Middle frontal gyrus (tissue), 1 donor: ENCODE measurements around the gene MYO3A.

ENCODE experiments used
- DNase-seq: peaks from one replicate; pipeline ENCODE4 v3.0.0-alpha.2; 2015; ENCODE audit warnings: low spot score; ENCODE audit errors: extremely low spot score

MYO3A gene, protein sequence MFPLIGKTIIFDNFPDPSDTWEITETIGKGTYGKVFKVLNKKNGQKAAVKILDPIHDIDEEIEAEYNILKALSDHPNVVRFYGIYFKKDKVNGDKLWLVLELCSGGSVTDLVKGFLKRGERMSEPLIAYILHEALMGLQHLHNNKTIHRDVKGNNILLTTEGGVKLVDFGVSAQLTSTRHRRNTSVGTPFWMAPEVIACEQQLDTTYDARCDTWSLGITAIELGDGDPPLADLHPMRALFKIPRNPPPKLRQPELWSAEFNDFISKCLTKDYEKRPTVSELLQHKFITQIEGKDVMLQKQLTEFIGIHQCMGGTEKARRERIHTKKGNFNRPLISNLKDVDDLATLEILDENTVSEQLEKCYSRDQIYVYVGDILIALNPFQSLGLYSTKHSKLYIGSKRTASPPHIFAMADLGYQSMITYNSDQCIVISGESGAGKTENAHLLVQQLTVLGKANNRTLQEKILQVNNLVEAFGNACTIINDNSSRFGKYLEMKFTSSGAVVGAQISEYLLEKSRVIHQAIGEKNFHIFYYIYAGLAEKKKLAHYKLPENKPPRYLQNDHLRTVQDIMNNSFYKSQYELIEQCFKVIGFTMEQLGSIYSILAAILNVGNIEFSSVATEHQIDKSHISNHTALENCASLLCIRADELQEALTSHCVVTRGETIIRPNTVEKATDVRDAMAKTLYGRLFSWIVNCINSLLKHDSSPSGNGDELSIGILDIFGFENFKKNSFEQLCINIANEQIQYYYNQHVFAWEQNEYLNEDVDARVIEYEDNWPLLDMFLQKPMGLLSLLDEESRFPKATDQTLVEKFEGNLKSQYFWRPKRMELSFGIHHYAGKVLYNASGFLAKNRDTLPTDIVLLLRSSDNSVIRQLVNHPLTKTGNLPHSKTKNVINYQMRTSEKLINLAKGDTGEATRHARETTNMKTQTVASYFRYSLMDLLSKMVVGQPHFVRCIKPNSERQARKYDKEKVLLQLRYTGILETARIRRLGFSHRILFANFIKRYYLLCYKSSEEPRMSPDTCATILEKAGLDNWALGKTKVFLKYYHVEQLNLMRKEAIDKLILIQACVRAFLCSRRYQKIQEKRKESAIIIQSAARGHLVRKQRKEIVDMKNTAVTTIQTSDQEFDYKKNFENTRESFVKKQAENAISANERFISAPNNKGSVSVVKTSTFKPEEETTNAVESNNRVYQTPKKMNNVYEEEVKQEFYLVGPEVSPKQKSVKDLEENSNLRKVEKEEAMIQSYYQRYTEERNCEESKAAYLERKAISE (N-terminal part only)

DNA sequence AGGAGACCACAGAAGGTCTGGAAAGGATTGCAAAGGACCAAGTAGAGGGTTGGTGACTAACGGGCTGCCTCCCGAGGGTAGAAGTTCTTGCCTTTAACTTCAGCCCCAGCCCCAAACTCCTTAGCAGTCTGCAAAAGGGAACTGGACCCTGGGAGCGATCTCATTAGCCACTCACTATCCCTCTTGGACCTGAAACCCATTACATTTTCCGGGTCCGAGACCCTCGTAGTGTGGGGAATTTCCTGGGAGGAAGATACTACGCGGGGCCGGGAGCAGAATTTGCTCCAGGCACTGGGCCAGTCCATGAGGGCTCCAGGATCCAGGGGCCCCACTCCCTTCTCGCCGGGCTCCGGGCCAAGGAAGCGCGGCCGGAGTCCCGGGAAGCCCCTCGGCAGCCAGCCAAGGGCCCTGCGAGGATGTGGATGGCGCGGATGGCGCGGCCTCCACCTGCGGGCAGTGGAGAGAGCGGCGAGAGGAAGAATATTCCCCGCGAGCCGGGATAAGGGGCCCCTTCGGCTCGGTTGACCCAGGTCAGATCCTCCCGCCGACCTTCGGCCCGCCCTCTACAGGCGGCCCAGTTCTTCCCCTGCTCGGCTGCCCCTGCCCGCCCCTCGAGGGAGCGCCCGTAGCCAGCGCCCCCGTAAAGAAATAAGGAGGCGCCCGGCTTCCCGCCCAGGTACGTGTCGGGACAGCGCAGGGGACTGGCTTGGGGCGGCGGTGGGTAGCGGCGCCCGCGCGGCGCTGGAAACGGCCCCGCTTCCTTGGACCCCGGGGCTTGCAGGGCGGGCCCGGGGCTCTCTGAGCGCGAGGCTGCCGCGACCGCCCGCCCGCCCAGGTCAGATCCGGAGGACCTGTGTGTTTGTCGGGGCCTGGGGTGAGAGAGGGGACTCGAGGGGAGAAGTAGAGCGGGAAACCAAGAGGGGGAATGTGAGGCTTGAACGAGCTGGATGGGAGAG is at the start of gene MYO3A:
TSS of gene MYO3A (plus strand) at position 577 of the 956 bp plus-strand sequence. CDS start 17,882 bp downstream, outside the sequence.
- no peak for DNase-seq

DNA sequence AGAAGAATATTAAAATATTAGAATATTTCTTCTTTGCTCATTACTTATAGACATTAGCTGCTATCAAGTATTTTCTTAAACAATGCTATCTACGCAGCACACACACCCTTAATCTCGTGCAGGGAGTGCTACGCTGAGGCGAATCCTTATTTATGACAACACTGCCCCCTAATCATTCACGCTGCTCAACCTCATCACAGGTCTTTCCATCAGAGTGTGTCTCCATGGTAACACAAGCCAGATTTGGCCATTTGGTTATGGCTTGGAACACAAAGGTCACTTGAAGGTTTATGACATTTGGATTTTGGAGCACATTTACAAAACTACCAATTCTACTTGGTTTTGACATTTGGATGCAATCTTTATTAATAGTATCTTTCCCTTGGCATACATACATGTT is 45.4 kb upstream of the MYO3A start:
- no peak for DNase-seq

DNA sequence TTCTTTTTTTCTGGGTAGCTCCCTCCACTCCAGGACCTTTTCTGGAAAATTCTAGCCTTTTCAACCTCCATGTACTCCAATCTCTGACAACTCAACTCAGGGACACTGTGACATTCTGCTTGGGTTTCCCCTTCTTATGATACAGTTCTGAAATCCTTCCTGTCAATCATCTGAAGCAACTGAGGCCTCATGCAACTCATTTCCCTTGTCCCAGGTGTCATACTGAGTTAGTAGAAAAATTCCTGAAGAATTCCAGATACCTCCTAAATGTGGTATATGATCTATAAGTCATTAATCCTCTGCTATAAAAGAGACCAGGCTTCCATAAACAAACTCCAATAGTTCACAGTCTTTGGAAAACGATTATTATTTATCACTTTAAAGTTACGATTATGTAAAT is 43.0 kb upstream of the MYO3A start:
- no peak for DNase-seq

DNA sequence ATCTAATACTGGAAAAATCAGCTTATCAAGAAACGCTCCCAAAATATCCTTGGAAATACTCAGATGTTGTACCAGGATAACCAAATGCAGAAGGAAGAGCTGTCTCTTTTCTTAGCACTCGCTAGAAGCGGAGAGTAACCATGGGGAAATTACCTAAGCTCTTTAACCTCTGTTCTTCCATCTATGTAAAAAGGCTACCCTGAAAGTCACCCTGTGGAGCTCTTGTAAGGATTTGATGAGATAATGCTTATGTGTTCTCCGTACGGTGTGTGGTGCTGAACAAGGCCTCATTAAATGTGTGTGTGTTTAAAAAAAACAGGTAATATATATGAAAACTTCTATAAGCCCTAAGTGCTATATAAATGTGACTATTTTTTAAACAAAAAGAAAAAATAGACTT is 38.2 kb upstream of the MYO3A start:
- no peak for DNase-seq

DNA sequence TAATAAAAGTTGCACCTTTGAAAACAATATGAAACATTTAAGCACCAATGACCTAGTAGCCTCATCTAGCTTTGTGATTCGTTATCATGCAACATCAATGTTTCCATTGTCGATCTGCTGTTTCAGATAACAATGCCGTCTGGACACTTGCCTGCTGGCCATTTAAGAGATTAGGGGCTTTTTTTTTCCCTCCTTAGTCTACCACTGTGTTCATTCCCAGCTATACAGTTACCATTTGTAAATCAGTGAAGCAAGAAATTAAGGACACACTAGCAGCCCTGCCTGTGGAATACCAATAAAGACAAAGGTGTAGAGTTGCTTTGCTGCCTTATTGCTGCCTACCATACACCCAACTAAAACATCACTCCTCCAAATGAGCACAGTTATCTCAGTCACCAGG is 37.6 kb upstream of the MYO3A start:
- DNase-seq: no peak

DNA sequence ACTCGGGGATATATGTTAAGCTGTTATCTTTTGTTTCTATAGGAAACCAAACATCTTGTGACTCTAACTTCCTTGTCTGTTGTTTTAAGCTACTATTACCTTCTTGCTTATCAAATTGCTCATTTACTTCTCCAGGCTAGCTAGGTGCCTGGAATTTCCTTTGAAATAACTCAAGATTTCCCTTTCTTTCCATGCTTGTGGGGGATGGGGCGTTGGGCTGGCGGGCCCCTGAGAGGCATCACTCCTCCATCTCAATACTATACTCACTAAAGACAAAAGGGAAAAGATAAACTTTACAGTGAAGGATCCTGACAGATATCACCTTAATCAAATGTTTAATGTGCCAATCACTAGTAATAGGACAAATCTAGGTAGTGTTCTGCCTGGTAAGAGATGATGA is 34.7 kb upstream of the MYO3A start:
- no peak for DNase-seq

DNA sequence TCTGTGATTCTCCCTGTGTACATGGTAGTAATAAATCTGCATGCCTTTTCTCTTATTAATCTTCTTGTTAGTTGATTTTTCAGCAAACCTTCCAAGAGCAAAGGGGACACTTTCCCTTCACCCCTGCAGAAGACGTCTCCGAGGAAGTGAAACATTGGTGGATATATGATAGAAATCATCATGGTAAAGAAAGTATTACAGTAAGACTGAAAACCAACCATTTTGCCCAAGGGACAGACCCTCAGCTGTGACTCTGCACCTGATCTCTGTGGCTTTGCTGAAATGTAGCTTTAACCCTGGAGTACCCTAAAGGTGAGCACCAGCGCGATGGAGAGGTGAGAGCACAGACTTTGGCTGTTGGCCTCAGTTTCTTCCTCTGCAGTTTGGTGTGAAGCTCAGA is 32.8 kb upstream of the MYO3A start:
- no peak for DNase-seq

DNA sequence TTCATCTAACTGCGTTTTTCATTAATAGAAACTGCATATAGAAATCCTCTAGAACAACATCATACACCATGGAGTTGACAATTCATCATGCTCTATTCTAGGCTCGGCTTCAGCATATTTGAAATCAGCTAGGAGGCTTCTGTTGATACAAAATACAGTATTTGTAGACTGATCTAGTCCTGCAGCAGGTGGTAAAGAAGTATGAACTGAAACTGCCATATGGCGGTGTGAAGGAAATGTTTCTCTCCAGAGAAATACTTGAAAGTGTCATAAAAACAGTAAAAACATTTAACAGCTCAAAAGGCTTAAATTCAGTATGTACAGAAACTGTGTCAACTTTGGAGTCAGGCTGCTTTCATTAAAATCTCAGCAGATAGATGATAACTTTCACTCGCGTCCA is 32.0 kb upstream of the MYO3A start:
- no peak for DNase-seq

DNA sequence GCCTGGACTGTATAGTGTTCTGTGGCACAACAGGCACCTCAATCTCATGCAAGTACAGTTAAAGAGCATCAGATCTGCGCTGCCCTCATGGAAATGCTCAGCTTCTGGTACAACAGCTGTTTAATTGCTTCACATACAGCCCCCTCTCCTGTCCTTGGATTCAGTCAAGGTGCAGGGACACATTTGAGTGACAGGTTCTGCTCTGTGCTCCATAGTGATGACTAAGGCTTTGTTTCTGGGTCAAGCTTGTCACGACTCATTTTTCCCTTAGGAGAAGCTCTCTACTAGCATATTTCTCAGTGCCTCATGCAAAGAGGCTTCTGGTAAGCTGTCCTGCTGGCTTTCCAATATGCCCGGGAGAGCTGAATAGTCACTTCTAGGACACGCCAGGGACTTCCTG is 26.8 kb upstream of the MYO3A start:
- no peak for DNase-seq

DNA sequence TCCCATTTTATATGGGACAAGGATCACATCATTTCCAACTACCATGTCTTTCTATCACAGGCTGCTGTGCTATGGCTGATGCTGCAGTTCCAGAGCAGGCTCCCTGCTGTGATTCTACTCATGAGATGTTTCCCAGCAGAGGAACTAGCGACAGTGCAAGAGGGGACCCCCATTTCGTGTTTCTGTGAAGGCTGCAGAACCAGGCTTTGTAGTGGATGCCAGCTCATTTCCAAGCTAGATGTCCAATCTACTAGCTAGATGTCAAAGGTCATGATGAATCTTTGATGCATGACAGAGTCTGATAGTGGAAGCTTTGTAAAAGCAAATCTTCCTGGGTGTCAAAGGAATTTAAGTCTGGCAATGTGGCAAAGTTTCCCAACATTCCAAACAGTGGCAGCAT is 21.2 kb upstream of the MYO3A start:
- no peak for DNase-seq

DNA sequence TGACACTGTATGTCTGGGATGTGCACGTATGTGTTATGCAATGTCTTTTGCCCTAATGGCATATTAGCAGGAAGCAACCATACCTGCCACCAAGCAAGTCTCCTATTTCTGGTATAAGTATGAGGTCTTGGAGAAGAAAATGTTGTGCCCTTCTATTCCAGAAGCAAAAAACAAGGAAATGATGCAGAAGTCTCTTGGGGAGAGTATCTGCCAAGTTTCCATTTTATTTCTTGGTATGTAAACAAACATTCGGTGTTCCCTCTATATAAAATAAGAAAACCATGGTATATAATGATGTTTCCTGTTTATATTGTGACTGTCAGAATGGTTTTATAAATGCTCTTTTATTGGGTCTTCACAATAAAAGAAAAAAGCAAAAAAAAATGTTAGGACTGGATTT is 19.3 kb upstream of the MYO3A start:
- DNase-seq: no peak

DNA sequence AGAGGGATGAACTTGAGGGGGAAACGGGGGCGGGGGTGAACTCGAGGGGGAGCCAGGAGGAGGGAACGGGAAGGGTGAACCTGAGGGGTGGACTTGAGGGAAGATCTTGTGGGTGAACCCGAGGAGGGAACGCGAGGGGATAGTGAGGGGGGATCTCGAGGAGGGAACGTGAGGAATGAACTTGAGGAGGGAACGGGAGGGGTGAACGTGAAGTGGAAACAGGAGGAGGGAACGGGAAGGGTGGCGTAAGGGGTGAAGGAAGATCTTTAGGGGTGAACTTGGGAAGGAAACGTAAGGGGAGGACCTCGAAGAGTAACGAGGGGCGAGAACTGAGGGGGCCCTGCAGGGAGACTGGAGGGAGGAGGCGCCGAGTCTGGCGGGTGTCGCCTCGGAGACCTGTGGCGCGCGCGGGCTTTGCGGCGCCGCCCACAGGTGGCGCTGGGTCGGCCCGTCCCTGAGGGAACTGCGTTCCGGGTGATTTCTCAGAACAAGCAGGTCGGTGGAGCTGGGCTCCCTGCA is 651 bp downstream of the MYO3A start:
- no peak for DNase-seq

DNA sequence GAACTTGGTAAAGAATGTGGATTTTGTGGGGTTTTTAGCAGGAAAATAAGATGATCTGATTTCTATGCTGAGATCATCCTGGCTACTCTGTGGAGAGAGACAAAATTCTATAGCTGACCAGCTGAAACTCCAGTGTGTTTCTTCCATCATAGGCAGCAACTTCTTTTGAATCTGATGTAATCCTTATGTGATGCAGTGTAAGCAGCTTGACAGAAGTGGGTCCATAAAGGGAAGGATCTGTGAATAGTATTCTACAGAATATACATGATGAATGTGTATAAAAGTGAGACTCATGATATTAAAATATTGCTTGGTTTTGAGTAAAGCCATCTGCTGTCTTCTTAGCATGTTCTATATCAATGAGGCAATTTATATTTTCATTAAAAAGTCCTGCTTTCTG is 4.4 kb downstream of the MYO3A start:
- DNase-seq: no peak

DNA sequence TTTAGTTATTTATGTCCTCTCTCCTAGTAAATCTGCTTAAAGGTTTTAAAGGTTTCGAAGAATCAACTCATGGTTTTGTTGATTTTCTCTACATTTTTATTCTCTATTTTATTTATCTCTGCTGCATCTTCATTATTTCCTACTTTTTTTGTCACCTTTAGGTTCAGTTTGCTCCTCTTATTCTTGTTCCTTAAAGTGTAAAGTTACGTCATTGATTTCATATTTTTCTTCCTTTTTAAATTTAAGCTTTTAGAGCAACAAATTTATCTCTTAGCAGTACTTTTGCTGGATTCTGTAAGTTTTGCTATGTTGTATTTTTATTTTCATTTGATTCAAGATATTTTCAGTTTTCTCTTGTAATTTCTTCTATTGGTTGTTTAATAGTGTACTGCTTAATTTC is 10.7 kb downstream of the MYO3A start:
- no peak for DNase-seq

DNA sequence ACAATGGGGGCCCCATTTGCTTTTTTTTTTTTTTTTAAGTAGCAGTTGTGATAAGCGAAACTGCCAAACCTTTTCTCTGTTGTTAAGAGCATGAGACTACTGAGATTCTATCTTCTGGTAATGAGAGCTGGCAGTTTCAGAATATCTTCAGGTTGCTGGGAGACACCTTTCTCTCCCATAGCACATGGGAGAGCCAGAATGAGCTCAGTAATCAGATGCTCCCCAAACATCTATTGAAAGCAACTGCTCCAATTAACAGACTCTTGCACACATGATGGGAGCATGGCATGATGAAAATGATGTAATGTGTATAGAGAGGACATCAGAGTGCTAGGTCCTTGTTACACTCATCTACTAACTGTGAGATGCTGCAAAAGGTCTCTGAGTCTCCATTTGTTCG is 18.8 kb downstream of the MYO3A start:
- no peak for DNase-seq

DNA sequence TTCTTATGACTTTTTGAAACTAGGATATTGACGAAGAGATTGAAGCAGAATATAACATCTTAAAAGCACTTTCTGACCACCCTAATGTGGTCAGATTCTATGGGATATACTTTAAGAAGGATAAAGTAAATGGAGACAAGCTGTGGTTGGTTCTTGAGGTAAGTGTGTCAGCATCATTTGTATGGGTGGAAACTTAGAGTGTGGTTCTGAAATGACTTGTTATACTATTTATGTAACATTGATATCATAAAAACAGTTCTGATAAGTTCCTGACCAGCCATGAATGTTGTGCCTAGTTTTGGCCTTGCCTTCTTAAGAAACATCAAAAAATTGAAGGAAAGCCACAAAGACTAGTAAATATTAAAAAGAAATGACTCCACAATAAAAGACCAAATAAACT is 20.8 kb downstream of the MYO3A start:
- DNase-seq: no peak

DNA sequence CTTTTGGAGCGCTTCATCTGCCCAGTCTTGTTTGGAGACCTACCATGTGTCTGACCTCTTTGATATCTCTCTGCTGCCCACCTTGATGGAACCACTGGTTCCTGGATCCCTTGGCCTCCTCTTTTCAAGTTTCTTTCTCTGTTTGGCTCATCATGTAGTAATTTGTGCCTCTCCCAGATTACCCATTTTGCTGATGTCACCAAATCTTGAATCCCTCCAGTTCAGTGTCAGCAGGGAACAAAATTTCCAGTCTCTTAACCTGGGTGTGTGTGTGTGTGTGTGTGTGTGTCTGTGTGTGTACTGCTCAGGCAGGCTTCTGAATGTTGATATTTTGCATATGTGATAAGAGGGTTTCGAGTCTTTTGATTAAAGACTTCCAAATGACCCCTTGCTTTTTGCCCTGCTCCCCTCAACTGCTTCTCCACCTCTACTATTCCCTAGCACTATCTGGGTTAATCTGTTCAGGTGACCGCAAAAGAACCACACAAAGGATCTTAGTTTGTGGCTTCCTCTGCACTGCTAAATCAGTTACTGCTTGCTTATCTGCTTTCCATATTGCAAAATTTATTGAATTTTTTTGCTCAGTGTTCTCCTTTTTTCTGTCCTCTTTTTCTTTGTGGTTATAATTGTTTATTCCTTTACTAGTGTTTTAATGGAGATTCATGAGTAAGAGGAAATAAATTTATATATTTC is 25.7 kb downstream of the MYO3A start:
- DNase-seq: no peak

DNA sequence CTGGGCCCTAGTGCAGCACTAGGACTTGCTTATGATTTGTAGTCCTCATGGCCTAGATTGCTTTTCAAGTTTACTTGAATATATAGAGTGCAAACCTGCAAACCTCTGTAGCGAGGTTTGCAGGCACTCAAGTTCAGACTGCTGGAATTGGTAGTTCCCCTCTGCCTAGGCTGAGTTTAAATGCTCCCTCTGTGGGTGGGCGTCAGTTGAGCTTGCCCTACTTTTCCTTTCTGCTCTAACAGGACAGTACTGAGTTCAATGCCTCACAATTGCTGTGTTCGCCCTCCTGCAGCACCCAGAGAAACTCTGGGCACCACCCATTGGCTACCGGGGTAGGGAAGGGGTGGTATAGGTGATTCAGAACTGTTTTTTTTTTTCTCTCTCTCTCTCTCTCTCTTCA is 31.6 kb downstream of the MYO3A start:
- no peak for DNase-seq

DNA sequence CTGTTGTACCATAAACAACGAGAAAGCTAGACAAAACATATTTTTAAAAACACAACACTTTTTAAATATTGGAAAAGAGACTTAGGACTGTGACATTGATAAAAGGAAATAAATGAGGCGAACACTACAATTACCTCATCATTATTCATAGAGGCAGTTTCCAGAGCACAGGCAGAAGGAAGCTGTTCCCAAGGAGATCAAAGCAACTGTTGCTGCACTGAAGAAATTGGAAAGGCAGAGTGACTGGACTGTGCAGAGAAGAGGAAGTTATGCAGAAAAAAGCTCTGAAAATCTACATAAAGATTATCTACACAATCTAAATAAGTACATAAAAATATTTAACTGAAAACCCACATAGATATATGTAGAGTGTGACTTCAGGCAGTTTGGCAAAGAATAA is 32.8 kb downstream of the MYO3A start:
- DNase-seq: no peak

DNA sequence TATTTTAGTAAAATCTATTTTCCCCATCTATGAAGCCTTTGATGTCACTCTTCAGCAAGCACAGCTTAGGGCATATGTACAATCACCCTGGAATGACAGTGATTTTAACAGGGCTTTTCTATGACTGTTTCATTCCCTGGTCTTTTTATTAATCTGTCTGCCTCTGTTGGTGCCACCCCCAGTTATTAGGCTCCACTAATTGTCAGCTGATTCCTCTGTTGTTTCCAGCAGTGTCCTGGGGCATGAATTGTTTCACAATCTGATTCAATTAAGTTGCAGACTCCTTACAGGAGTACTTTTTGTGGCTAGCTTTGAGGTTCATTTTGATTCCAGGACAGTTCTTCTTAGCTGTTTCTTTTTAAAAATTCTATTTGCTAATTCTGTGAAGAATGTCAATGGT is 38.6 kb downstream of the MYO3A start:
- no peak for DNase-seq
